NOMO-1 (cell line): ENCODE data around the gene MLPH.

ENCODE experiments used
- DNase-seq, 2 experiments: peaks; one replicate each; lab custom pipeline; 2025; ENCODE audit not compliant: unreplicated experiment in 2 of 2; lab: John Stamatoyannopoulos, UW

Gene MLPH

GRCh38 chr2:237515621-237516275, 28.7 kb downstream of the MLPH start:
- no peak for DNase-seq

- DNase-seq = no peak
Observed at GRCh38 chr2:237517163-237517562, 30.1 kb downstream of the MLPH start.

DNA sequence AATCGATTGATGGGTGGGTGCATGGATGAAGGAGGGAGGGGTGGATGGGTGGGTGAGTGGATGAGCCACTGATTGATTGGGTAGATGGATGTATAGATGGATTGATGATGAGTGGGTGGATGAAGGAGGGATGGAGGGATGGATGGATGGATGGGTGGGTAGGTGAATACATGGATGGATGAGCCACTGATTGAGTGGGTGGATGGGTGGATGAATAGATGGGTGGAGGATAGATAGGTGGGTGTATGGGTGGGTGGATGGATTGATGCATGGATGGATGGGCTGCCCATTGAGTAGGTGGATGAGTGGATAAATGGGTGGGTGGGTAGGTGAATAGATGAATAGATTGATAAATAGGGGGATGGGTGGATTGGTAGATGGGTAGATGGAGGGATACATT, 30.9 kb downstream of the MLPH start:
- DNase-seq = no peak

DNA sequence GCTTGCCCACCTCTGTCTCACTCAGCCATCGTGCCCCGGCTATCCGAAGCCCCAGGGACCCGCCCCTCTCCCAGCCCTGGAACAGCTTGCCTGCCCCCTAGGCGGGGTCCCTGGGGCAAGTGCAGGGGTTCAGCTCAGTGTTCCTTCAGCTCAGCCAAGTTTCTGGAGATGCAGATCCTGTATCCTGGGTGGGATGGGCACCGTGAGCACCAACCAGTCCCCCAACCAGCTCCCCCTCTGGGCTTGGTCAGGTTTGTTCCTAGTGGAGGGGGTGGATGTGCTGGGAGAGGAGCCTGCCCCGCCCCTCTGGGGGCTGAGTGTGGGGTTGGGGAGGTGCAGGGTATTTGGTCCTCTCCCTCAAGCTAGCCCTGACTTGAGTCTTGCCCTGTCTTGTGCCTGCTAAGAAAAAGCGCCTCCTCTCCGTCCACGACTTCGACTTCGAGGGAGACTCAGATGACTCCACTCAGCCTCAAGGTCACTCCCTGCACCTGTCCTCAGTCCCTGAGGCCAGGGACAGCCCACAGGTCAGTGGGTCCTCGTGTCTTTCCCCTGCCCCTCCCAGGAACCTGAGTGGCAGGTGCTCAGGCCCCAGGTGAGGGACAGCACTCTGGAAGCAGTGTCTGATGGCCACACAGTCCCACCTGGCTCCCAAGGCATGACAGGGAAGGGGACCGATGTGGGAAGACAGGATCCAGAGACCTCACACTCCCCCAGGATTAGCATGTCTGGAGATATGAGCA, 32.6 kb downstream of the MLPH start:
- DNase-seq = no peak

- DNase-seq = no peak
Observed at GRCh38 chr2:237520290-237520689, 33.2 kb downstream of the MLPH start.

DNA sequence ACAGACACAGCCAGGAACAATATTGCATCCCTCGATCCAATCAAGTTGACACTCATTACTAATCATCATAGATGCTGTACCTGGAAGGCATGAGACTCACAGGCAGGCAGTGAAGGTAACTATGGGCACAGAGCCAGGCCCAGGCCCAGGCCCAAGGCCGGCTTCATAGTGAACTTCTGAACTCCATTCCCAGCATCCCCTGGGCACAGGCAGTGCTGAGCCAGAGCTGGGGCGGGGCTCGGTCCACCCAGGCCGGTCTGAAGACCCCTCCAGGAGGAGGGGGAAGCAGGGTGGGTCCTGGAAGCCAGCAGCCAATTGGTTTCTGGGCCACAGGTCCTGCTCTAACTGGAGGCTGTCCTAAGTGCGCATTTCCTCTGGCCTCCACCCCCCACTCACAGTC, 37.6 kb downstream of the MLPH start:
- no peak for DNase-seq

- DNase-seq = no peak
Observed at GRCh38 chr2:237525559-237526157, 38.6 kb downstream of the MLPH start.

GRCh38 chr2:237527233-237527632, 40.2 kb downstream of the MLPH start:
- no peak for DNase-seq

- no peak for DNase-seq
Observed at GRCh38 chr2:237527766-237528165, 40.7 kb downstream of the MLPH start.

DNA sequence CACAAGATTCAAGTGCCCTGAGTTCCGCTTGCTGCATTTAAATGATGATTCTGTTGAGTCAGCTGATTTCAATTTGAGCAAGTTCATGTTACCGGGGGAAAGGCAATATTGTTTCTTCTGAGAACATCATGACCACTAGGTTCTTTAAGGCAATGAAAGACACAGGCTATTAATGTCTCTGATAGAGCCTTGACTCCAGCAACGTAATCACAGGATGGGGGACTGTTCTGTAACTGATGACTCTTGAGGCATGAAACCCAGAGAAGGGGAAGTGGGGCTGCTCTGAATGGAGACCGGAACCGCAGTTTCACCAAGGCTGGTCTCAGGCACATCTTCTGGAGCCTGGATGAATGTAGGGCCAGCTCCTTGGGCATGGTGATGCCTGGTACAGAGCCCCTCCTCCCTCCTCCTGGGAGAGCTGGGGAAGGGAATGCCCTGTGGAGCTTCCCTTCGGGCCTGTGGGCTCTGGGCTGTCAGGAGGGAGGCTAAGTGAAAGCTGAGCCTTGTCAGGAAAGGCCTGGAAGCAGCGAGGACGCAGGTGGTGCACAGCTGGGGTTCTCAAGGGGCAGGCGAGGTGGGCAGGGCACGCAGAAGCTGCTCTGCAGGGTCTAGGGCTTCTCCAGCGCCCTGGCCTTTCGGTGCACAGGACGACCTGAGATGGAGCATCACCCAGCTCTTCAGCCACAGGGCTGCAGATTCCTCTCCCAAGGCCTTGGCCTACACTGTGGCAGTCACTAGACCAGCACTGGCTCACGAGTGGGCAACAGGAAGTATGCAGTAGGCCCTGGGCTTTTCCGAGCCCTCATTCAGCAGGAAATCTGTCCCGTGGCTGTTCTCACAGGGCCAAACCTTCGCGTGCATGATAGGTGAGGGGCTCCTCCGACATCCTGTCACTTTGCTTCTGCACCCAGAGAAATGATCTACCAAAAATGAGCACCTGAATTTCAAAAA, 42.7 kb downstream of the MLPH start:
- peak; percentile 72 to 92 for DNase-seq

- peak in 1 of 2 experiments; percentile 36 for DNase-seq
Observed at GRCh38 chr2:237530472-237531433, 43.7 kb downstream of the MLPH start.

GRCh38 chr2:237532160-237532559, 45.1 kb downstream of the MLPH start:
- DNase-seq = no peak

DNA sequence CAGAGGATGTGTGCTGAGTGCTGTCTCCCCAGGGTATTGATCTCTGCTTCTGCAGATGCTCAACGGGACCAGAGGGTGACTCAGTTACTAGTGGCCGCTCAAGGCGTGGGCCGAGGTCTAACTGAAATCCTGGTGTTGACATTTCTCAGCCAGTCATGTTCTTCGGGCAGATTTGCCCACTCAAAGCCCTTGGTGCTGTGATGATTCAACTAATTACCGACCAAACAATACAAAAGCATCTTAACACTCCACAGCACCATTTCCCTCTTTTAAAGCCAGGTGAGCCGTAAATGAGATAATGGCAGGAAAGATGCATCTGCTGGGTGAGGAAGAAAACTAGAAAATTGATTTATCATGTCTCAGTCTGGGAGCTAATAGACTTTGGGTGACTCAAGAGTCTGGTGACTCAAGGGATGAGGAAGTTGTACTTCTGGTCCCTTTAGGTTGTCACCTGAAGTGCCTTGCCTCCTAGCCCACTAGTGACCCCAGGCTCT, 46.7 kb downstream of the MLPH start:
- peak in 1 of 2 experiments; percentile 77 for DNase-seq

GRCh38 chr2:237534380-237534779, 47.3 kb downstream of the MLPH start:
- no peak for DNase-seq

- DNase-seq = peak; percentile 28 to 40
Observed at GRCh38 chr2:237535385-237536082, 48.5 kb downstream of the MLPH start.

GRCh38 chr2:237536083-237536415, 49.0 kb downstream of the MLPH start:
- no peak for DNase-seq

DNA sequence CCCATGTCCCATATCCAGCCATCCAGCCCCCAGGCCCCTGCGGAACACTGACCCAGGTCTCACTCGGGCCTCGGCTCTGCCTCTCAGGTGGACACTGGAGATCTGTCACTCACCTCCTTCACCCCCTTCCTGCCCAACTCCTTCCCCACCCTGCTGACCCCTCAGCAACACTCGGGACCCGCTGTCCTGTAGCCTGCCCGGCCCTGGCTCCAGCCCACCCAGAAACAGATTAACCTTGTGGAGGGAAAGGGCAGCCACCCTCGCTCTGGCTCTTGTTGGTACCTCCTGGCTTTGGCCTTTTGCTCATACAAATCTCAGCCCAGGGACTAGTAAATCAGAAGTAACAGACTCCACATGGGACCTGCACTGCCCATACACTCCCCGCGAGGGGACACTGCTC, 49.6 kb downstream of the MLPH start:
- DNase-seq = no peak

DNA sequence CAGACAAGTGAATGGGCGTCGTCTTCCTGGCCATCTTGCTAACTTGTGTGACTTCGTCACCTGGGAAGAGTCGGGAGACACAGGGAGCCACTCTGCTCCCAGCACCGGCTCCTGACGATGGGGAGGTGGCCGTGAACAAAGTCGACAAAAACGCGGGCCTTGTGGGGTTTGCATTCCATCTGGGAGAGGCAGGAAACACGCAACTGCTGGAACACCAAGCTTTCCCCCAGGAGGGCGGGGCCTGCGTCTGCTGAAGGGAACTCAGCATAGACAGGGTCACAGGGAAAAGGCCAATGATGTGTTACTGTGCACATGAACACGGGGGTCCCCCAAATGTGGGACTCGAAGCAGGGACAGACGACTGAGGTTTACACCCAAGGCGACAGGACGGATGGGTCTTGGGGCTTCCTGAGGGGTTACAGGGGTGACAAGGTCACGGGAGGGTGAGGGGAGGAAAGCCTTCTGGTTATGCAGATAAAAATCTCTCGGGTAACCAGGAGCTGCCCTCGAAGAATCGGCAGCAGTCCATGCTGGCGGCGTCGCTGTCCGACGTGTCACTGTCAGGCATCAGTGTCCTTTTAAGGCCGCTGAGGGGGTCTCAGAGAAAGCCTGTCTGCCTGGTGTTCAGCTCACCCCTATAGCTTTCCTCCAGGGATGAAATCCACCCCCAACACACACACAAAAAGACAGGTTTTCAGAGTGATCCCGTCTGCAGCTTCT, 51.1 kb downstream of the MLPH start:
- no peak for DNase-seq

GRCh38 chr2:237538901-237539300, 51.9 kb downstream of the MLPH start:
- no peak for DNase-seq
